Measurements from ENCODE around the gene RIN2.
A peak's percentile ranks its signal among the peaks of the same experiment; 100 is the strongest.

The RIN2 gene

DNA sequence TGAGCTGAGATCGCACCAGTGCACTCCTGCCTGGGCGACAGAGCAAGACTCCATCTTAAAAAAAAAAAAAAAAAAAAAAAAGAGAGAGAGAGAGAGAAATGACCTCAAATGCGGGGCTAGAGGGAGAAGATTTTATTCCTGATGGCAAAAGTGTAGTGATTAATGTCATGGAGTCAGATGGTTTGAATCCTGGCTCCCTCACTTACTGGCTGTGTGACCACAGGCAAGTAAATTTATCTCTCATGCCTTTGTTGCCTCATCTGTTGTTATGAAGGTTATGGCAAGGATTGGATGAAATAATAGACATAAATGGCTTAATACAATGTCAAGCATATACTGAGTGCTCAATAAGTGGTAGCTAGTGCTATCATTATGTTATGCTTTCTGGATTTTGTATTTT, 29.3 kb downstream of the RIN2 start:
- TF ChIP-seq, protein P1, sequence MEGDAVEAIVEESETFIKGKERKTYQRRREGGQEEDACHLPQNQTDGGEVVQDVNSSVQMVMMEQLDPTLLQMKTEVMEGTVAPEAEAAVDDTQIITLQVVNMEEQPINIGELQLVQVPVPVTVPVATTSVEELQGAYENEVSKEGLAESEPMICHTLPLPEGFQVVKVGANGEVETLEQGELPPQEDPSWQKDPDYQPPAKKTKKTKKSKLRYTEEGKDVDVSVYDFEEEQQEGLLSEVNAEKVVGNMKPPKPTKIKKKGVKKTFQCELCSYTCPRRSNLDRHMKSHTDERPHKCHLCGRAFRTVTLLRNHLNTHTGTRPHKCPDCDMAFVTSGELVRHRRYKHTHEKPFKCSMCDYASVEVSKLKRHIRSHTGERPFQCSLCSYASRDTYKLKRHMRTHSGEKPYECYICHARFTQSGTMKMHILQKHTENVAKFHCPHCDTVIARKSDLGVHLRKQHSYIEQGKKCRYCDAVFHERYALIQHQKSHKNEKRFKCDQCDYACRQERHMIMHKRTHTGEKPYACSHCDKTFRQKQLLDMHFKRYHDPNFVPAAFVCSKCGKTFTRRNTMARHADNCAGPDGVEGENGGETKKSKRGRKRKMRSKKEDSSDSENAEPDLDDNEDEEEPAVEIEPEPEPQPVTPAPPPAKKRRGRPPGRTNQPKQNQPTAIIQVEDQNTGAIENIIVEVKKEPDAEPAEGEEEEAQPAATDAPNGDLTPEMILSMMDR (conservative IDR thresholded peaks at IDR 0.05) = no peak
- no peak for TF ChIP-seq ZFX (IDR thresholded peaks at IDR 0.05)
- no peak overlapping the region for H3K27ac ChIP-seq

DNA sequence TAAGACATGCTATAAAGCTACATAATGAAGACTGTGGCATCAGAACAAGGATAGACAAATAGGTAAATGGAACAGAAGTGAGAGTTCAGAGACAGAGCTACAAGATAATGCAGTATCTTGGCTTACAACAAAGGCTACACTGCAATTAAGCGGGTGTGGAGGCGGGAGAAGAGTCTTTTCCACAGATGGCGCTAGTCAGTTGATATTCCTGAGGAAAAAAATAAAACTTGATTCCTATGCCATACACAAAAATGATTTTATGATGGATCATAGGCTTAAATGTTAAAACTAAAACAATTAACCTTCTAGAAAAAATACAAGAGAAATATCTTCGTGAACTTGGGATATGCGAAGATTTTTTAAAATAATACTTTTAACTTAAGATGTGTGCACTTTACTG, 31.0 kb downstream of the RIN2 start:
- no peak for TF ChIP-seq ZFX (IDR thresholded peaks at IDR 0.05)
- TF ChIP-seq, protein P1 (conservative IDR thresholded peaks at IDR 0.05) = peak; percentile 13
- no peak overlapping the region for H3K27ac ChIP-seq

DNA sequence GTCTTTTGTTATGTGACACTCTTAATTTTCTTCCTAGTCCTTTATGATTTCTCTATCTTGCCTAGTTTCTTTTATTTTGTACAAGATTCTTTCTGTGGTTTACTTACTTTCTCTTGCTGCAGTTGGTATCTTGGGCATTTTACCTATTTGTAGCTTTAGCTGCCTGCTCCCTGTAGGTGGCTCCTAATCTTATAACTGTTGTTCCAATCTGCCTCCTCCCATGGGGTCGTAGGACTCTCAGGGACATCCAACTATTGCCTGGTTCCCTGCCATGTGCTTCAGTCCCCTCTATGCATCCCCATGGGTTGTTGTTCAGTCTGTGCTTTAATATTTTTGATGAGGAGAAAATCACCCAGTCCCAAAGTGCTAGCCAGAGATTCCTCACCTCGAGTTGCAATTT, 31.4 kb downstream of the RIN2 start:
- TF ChIP-seq, protein P1 (conservative IDR thresholded peaks at IDR 0.05) = 0 out of 2 replicates have a peak, but pooled peaks have one; percentile 9
- no peak for TF ChIP-seq ZFX (IDR thresholded peaks at IDR 0.05)
- H3K27ac ChIP-seq = no peak overlapping the region

- TF ChIP-seq ZFX (IDR thresholded peaks at IDR 0.05) = no peak
- TF ChIP-seq, protein P1 (conservative IDR thresholded peaks at IDR 0.05) = no peak
- H3K27ac ChIP-seq = no peak overlapping the region
These were observed 33.8 kb downstream of the RIN2 start for GRCh38 chr20:19791887-19792286.

DNA sequence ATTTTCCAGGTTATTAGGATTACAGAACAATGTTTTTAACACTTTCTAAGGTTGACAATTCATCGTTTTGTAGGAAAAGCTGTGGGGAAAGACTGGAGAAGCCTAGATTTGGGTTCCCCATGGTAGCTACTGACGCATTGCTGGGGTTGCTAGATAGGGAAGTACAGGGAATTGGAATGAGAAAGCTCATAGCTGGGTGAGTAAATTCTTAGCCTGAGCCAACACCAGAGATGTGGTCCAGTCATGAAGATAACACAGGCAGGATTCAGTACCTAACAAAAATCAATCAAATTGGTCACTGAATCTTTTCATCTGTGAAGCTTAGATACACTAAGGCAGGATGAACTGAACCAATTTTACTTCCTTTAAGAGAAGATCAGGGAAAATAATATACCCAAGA, 35.7 kb downstream of the RIN2 start:
- TF ChIP-seq, protein P1 (conservative IDR thresholded peaks at IDR 0.05) = no peak
- TF ChIP-seq ZFX (IDR thresholded peaks at IDR 0.05) = no peak
- H3K27ac ChIP-seq = no peak overlapping the region

DNA sequence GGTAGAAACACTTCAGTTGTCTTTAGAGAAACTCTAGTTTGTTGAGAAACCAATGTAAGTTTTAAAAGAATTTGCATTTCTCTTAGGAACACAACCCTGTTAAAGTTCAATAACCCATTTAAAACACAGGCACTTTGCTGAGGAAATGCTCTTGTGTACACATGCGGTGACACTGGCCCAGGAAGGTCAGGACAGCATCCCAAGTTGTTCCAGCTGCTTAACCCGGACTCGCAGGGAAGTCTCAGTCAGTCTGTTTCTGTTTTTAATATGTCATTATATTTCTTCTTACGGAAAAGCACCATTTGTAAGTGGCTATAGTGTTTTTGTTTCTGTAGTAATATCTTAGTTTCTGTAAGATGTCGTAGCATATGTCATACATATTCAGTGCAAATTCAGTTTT, 36.9 kb downstream of the RIN2 start:
- H3K27ac ChIP-seq = no peak overlapping the region
- TF ChIP-seq, protein P1 (conservative IDR thresholded peaks at IDR 0.05) = no peak
- no peak for TF ChIP-seq ZFX (IDR thresholded peaks at IDR 0.05)

DNA sequence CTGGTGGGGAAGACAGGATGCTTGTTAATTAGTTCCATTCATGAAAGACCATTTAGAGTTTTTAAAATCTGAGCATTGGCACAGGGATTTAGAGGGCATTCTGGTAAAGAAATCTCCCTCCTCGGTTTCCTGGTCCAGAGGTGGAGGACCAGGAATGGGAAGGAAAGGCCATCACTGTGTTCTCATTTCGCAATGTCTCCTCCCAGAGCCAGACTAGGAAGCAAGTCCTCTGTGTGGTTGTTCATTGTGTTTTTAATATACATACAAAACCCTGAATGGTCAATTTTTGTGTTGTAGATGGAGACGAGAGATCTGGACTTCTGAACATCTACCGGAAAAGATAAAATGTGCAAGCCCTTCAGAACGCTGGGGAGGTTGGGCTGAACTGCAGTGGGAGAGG, 41.3 kb downstream of the RIN2 start:
- TF ChIP-seq, protein P1 (conservative IDR thresholded peaks at IDR 0.05) = no peak
- no peak for TF ChIP-seq ZFX (IDR thresholded peaks at IDR 0.05)
- H3K27ac ChIP-seq = no peak overlapping the region

Data from C4-2B (cell line).